IMR-90 (cell line): ENCODE results near the gene AGT. TPM values are rescaled to one million over a fixed set of nuclear protein-coding genes. Genes with fewer than 3 reads are reported as not detected.

Source experiments
- ATAC-seq: fragments of 200-7000 bp; cut with Tn5 transposase; 2 replicates; pipeline ENCODE4 v1.9.1; 2020; ENCODE audit warnings: low read depth, mild to moderate bottlenecking, moderate library complexity
- BruUV-seq: library from RNA; stranded (reverse); fragments of 400-500 nt; replicated peaks from 2 replicates; lab custom pipeline; 2021; lab: Mats Ljungman, UMichigan
- CTCF ChIA-PET: fragments of 300-600 bp; formaldehyde crosslinking; extraction: SDS; loops from one replicate; lab custom pipeline; 2021; ENCODE audit warnings: antibody characterized with exemption; lab: Yijun Ruan, JAX
- POLR2A ChIA-PET: fragments of 300-600 bp; sonication (Branson Sonifier 250); formaldehyde crosslinking; loops from one replicate; lab custom pipeline; 2022; ENCODE audit warnings: antibody characterized with exemption; ENCODE audit not compliant: unreplicated experiment; lab: Charles Lee
- DNase-seq: peaks from one replicate; pipeline ENCODE4 v3.0.0; 2013
- H2AFZ ChIP-seq: replicated peaks from 2 replicates; pipeline ENCODE3; 2013; ENCODE audit warnings: low read length, mild to moderate bottlenecking; ENCODE audit not compliant: poor library complexity
- H2AK5ac ChIP-seq: 2 replicates; pipeline ENCODE4 v1.6.1; 2013; ENCODE audit warnings: low read depth, low read length, inconsistent platforms
- H2AK9ac ChIP-seq: replicated peaks from 2 replicates; pipeline ENCODE3; 2013; ENCODE audit warnings: mild to moderate bottlenecking, low read depth, low read length, moderate library complexity; ENCODE audit not compliant: poor library complexity
- H2BK120ac ChIP-seq: 2 replicates; pipeline ENCODE4 v1.6.1; 2013; ENCODE audit warnings: low read depth, low read length, inconsistent platforms
- H2BK15ac ChIP-seq: 3 replicates; pipeline ENCODE4 v1.6.1; 2013; ENCODE audit warnings: low read depth, low read length, inconsistent platforms
- H2BK20ac ChIP-seq: 2 replicates; pipeline ENCODE4 v1.6.1; 2013; ENCODE audit warnings: low read depth, mild to moderate bottlenecking, inconsistent platforms, low read length, moderate library complexity
- H2BK5ac ChIP-seq: 2 replicates; pipeline ENCODE4 v1.6.1; 2013; ENCODE audit warnings: mild to moderate bottlenecking, low read depth, low read length, inconsistent platforms; ENCODE audit not compliant: poor library complexity, severe bottlenecking
- H3K14ac ChIP-seq: replicated peaks from 2 replicates; pipeline ENCODE4 v1.6.1; 2013; ENCODE audit warnings: low read depth, low read length, inconsistent platforms
- H3K18ac ChIP-seq: 2 replicates; pipeline ENCODE4 v1.6.1; 2013; ENCODE audit warnings: low read depth, low read length, control low read depth
- H3K23ac ChIP-seq: 2 replicates; pipeline ENCODE4 v1.6.1; 2013; ENCODE audit warnings: low read depth, low read length, inconsistent platforms
- H3K27ac ChIP-seq: 2 replicates; pipeline ENCODE4 v1.5.1; 2013; ENCODE audit warnings: mild to moderate bottlenecking, control low read depth, low read length; ENCODE audit not compliant: insufficient read depth
- H3K27me3 ChIP-seq: 2 replicates; pipeline ENCODE4 v1.6.1; 2013; ENCODE audit warnings: low read length; ENCODE audit not compliant: control insufficient read depth, insufficient read depth
- H3K36me3 ChIP-seq: 2 replicates; pipeline ENCODE4 v1.6.1; 2013; ENCODE audit warnings: low read length, mixed read lengths; ENCODE audit not compliant: control insufficient read depth, insufficient read depth
- H3K4ac ChIP-seq: 2 replicates; pipeline ENCODE4 v1.6.1; 2013; ENCODE audit warnings: low read depth, low read length, inconsistent platforms
- H3K4me1 ChIP-seq: 2 replicates; pipeline ENCODE4 v1.6.1; 2013; ENCODE audit warnings: low read length, mixed read lengths; ENCODE audit not compliant: control insufficient read depth, insufficient read depth
- H3K4me2 ChIP-seq: 2 replicates; pipeline ENCODE4 v1.6.1; 2013; ENCODE audit warnings: low read depth, mild to moderate bottlenecking, control low read depth, low read length, moderate library complexity
- H3K4me3 ChIP-seq: 2 replicates; pipeline ENCODE4 v1.5.1; 2013; ENCODE audit warnings: low read depth, mild to moderate bottlenecking, control low read depth, low read length, moderate library complexity; ENCODE audit not compliant: insufficient read depth
- H3K56ac ChIP-seq: 2 replicates; pipeline ENCODE4 v1.6.1; 2013; ENCODE audit warnings: low read length, inconsistent platforms; ENCODE audit not compliant: insufficient read depth; ENCODE audit errors: extremely low read depth
- H3K79me1 ChIP-seq, 2 experiments: 2 replicates each; pipeline ENCODE4 v1.6.1; 2013; ENCODE audit warnings: low read length in 2 of 2, inconsistent platforms in 1 of 2, low read depth in 1 of 2
- H3K9ac ChIP-seq: 2 replicates; pipeline ENCODE4 v1.6.1; 2013; ENCODE audit warnings: low read depth, low read length, control low read depth
- H3K9me1 ChIP-seq: 2 replicates; pipeline ENCODE4 v1.6.1; 2013; ENCODE audit warnings: low read length, inconsistent platforms; ENCODE audit not compliant: insufficient read depth
- H3K9me3 ChIP-seq: 2 replicates; pipeline ENCODE4 v1.6.1; 2013; ENCODE audit warnings: low read length; ENCODE audit not compliant: control insufficient read depth, insufficient read depth
- H4K20me1 ChIP-seq: 2 replicates; pipeline ENCODE4 v1.6.1; 2013; ENCODE audit warnings: low read length, inconsistent platforms; ENCODE audit not compliant: insufficient read depth
- H4K5ac ChIP-seq: 2 replicates; pipeline ENCODE4 v1.6.1; 2013; ENCODE audit warnings: mild to moderate bottlenecking, low read depth, low read length, control low read depth
- H4K8ac ChIP-seq, 2 experiments: 2 replicates each; pipeline ENCODE4 v1.6.1; 2013; ENCODE audit warnings: low read depth in 2 of 2, low read length in 2 of 2, control low read depth in 1 of 2, inconsistent platforms in 1 of 2
- H4K91ac ChIP-seq: 2 replicates; pipeline ENCODE4 v1.6.1; 2013; ENCODE audit warnings: low read depth, low read length, inconsistent platforms; ENCODE audit not compliant: insufficient read depth
- FOS ChIP-seq: fragments of 150-350 bp; IDR thresholded peaks from 2 replicates; pipeline ENCODE4 v1.6.1; 2016; ENCODE audit warnings: low read depth, low read length
- MXI1 ChIP-seq: IDR thresholded peaks from 2 replicates; pipeline ENCODE4 v1.6.1; 2012; ENCODE audit warnings: low read depth, mild to moderate bottlenecking, low read length, moderate library complexity, borderline replicate concordance
- NFE2L2 ChIP-seq: fragments of 150-350 bp; IDR thresholded peaks from 2 replicates; pipeline ENCODE4 v1.6.1; 2016; ENCODE audit warnings: low read depth, mild to moderate bottlenecking, low read length
- POLR2A ChIP-seq: IDR thresholded peaks from 2 replicates; pipeline ENCODE4 v1.6.1; 2012; ENCODE audit warnings: mild to moderate bottlenecking, low read depth, low read length
- RFX5 ChIP-seq: IDR thresholded peaks from 2 replicates; pipeline ENCODE4 v1.8.0; 2012; ENCODE audit warnings: low read depth, mild to moderate bottlenecking, low read length, moderate library complexity
- SMC3 ChIP-seq: fragments of 150-350 bp; IDR thresholded peaks from 2 replicates; pipeline ENCODE4 v1.6.1; 2016; ENCODE audit warnings: low read depth, mild to moderate bottlenecking, antibody characterized with exemption, low read length, moderate library complexity
- WGBS, 2 experiments: methylation state at CpG; one replicate each; pipeline versions ENCODE4 v1.1.5 to v1.1.7; 2013; ENCODE audit warnings: missing lambda C conversion rate in 2 of 2; ENCODE audit not compliant: insufficient read length in 1 of 2; ENCODE audit errors: extremely low coverage in 2 of 2; 5-methylcytosine and 5-hydroxymethylcytosine counted together
- dilution Hi-C: fragments of 300-500 bp; cut with HindIII; formaldehyde crosslinking; loops from one replicate; pipeline ENCODE4 v1.14.3; 2018; ENCODE audit warnings: low sequenced_read_pairs; ENCODE audit not compliant: unreplicated experiment
- in situ Hi-C: fragments of 300-500 bp; cut with MboI; formaldehyde crosslinking; loops from 3 replicates; pipeline ENCODE4 v1.14.3; 2019; ENCODE audit warnings: low sequenced_read_pairs, inconsistent platforms, mixed read lengths
- intact Hi-C: fragments of 100-400 bp; cut with micrococcal nuclease; formaldehyde crosslinking; loops from 2 replicates; pipeline ENCODE4 v1.10.0; 2022
- polyA plus RNA-seq, 3 experiments: library from polyadenylated mRNA; depleted of rRNA; stranded (reverse); fragments of >200 nt; gene quantifications; 2 replicates each; pipeline ENCODE4 v1.2.3, GENCODE V29; 2012; ENCODE audit warnings: low replicate concordance in 1 of 3
- total RNA-seq: library from RNA; depleted of rRNA; stranded (reverse); fragments of >200 nt; gene quantifications from 2 replicates; pipeline ENCODE4 v1.2.3, GENCODE V29; 2012

The AGT gene
- total and polyA plus RNA-seq, 2 of the 4 experiments (the other 2 are of a cell fraction), result 0.18 to 0.34 TPM

- Histone ChIP-seq H3K9ac (no peak overlapping the region), H2AK9ac (no peak overlapping the region), H2BK5ac (no peak overlapping the region), H3K14ac (no peak overlapping the region), H4K20me1 (0 out of 2 replicates have a peak, but pooled peaks cover 3% of the 10 kb centered on the region), H3K23ac (no peak overlapping the region), H4K5ac (no peak overlapping the region), H2BK120ac (no peak overlapping the region), H3K56ac (no peak overlapping the region), H4K8ac (no peak overlapping the region; a peak in 1 of 4 replicates), H2AFZ (no peak overlapping the region), H3K36me3 (peaks cover 22% of the 10 kb centered on the region), H2BK20ac (no peak overlapping the region), H3K27me3 (no peaks in the 10 kb centered on the region), H2BK15ac (no peak overlapping the region), H3K4me2 (peak overlapping the region; percentile 61), H3K4me3 (no peak overlapping the region), H2AK5ac (no peak overlapping the region), H3K18ac (peak overlapping the region; percentile 53), H3K4ac (no peak overlapping the region), H4K91ac (no peak overlapping the region), H3K27ac (no peak overlapping the region), H3K4me1 (peaks cover 10% of the 10 kb centered on the region), H3K9me1 (peaks cover 8% of the 10 kb centered on the region; the same call in 1 of the 2 replicates), H3K79me1 (peaks cover 4% of the 10 kb centered on the region in 2 experiments; a peak in 1 of 4 replicates), H3K9me3 (no peaks in the 10 kb centered on the region)
- POLR2A ChIA-PET, result no interaction called here
- peak; percentile 63 for ATAC-seq
- intact Hi-C loops, result loop anchor here (2.0 kb wide), 1 partner anchor 90 kb away; no protein-coding TSS in a partner anchor
- no peak for TF ChIP-seq NFE2L2
- peak; percentile 35; the same call in 1 of the 2 replicates for TF ChIP-seq FOS
- TF ChIP-seq RFX5, result no peak
- no peak for TF ChIP-seq SMC3
- no peak for TF ChIP-seq MXI1
- TF ChIP-seq POLR2A, result no peak
- CTCF ChIA-PET, result no interaction called here
- 71% methylated on average over 1 of the region's 9 CpGs; no CpG with 5 or more reads in 1 of the 2 experiments for WGBS, 2 experiments
- peak; percentile 86 for DNase-seq
- dilution Hi-C loops, result no loop called here
- in situ Hi-C loops, result no loop called here
- no TSS peak for BruUV-seq
These were observed 30.9 kb downstream of the AGT start for GRCh38 chr1:230682882-230683610.
